GM12873 (cell line): ENCODE data around the gene CETN1.

ENCODE experiments used
- TF ChIP-seq, protein P1 (sequence below): IDR thresholded peaks from 2 replicates; pipeline ENCODE4 v1.5.1; 2012; ENCODE audit warnings: low read depth, mild to moderate bottlenecking, moderate library complexity, low read length, control low read depth; ENCODE audit not compliant: insufficient read depth; ENCODE audit errors: missing control alignments

Gene CETN1

DNA sequence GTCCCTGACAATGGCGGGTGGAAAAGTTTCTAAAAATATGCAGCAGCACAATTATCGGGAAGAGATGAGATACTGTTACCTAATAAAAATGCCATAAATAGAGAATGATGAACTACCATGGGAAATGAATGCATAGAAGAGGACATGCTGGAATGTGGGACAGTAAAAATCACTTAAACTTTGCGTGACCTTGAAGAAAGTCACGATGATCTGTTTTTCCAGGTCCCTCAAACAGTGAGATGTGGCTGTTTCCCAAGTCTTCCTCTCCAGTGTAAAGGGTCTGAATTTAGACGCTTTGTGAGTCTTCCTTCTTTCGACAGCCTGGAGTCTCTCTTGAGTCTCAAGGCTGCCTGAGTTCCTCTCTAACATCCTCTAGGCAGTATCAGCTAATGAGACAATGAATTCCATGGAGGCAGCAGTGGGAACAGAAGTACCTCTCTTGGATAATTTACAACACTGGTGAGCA is 18.0 kb downstream of the CETN1 start:
- TF ChIP-seq, protein P1, sequence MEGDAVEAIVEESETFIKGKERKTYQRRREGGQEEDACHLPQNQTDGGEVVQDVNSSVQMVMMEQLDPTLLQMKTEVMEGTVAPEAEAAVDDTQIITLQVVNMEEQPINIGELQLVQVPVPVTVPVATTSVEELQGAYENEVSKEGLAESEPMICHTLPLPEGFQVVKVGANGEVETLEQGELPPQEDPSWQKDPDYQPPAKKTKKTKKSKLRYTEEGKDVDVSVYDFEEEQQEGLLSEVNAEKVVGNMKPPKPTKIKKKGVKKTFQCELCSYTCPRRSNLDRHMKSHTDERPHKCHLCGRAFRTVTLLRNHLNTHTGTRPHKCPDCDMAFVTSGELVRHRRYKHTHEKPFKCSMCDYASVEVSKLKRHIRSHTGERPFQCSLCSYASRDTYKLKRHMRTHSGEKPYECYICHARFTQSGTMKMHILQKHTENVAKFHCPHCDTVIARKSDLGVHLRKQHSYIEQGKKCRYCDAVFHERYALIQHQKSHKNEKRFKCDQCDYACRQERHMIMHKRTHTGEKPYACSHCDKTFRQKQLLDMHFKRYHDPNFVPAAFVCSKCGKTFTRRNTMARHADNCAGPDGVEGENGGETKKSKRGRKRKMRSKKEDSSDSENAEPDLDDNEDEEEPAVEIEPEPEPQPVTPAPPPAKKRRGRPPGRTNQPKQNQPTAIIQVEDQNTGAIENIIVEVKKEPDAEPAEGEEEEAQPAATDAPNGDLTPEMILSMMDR: no peak

- TF ChIP-seq, protein P1: no peak
Measured at GRCh38 chr18:600107-600506, 19.9 kb downstream of the CETN1 start.

DNA sequence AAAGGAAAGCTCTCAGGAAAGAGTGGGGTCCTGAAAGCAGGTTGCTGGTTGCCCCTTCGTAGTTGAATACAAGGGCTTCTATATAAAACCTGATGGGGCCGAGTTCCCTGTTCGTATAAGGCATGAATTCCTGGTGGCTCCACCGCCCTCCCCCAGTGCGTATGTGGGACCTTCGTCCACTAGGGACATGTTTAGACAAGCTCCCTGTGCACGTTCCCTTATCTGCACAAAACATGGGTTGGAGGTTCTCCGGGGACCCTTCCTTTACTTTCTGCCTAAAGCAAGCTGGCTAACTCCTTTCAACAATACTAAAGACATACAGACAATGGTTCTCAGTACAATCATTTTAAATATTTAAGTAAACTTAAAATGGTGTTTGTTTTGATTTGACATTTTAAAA is 24.6 kb downstream of the CETN1 start:
- TF ChIP-seq, protein P1: no peak

- TF ChIP-seq, protein P1: no peak
Measured at GRCh38 chr18:607930-608329, 27.8 kb downstream of the CETN1 start.

DNA sequence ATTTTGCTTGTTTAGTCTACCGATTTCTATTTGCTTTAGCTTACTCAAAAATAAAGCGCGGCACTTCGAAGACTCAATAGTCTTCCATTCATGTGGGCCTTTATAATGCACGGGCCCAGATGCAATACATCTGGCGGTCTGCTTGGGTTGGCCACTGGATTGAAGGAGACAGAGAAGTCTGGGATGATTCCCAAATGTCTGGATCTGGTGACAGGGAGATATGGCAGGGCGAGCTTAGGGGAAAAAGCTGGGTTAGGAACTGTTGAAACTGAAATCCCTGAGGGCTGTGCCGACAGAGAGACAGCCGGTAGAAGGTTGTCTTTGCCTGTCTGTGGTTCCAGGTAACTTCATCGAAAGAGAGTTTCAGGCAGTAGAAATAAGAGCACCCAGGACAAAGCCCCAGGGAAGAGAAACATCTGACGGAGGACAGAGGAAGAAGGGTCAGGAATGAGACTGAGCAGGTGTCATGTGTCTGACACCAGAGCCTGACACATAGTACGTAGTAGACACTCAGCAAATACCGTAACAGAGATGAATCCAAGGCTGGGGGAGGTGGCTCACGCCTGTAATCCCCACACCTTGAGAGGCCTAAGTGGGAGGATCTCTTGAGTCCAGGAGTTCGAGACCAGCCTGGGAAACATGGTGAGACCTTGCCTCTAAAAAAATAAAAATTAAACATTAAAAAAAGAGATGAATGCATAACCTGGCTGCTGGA is 30.2 kb downstream of the CETN1 start:
- TF ChIP-seq, protein P1: no peak

- TF ChIP-seq, protein P1: no peak
Measured at GRCh38 chr18:612156-612555, 32.0 kb downstream of the CETN1 start.

- TF ChIP-seq, protein P1: no peak
Measured at GRCh38 chr18:614193-614592, 34.0 kb downstream of the CETN1 start.

DNA sequence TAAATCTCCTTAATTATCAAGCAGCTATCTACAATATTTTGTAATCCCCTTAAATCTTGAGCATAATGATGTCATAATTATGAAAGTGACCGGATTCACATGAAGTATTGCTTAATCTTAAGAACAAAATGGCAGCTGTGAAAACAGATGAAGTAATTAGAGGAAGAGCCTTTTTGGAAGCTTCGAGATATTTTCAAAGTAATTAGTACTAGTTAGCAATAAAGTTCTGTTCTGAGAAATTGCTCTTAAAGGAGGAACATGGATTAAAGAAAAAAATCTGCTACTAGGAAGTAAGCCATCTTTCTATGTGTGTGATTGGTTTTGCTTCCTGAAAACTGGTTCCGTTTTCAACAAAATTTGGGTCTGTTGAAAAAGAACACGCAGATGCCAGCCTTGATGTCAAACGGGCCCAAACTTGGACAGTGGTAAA is 34.9 kb downstream of the CETN1 start:
- TF ChIP-seq, protein P1: no peak
